Epithelial cell of prostate (primary cell): Measurements from ENCODE around the gene PCSK7.

Source experiments
- DNase-seq: peaks from one replicate; pipeline ENCODE4 v3.0.0-alpha.2; 2011; ENCODE audit warnings: low read depth, low spot score
- H3K27ac ChIP-seq: fragments of 450-650 bp; 2 replicates; pipeline ENCODE4 v1.5.1; 2017; ENCODE audit warnings: mild to moderate bottlenecking

PCSK7 gene

GRCh38 chr11:117171007-117171403 lies 60.9 kb downstream of the PCSK7 start:
- no peak overlapping the region for H3K27ac ChIP-seq
- DNase-seq, result no peak

- no peak for DNase-seq
- no peak overlapping the region for H3K27ac ChIP-seq
Measured at GRCh38 chr11:117170210-117170609, 61.7 kb downstream of the PCSK7 start.

GRCh38 chr11:117169736-117170135 lies 62.1 kb downstream of the PCSK7 start:
- no peak overlapping the region for H3K27ac ChIP-seq
- DNase-seq, result no peak

- H3K27ac ChIP-seq, result no peak overlapping the region
- no peak for DNase-seq
Measured at GRCh38 chr11:117166491-117166890, 65.4 kb downstream of the PCSK7 start.

- DNase-seq, result no peak
- no peak overlapping the region for H3K27ac ChIP-seq
Measured at GRCh38 chr11:117160826-117161225, 71.0 kb downstream of the PCSK7 start.

GRCh38 chr11:117159892-117160291 lies 72.0 kb downstream of the PCSK7 start:
- no peak for DNase-seq
- no peak overlapping the region for H3K27ac ChIP-seq

- no peak overlapping the region for H3K27ac ChIP-seq
- DNase-seq, result no peak
Measured at GRCh38 chr11:117157507-117157906, 74.4 kb downstream of the PCSK7 start.

GRCh38 chr11:117154468-117154867 lies 77.4 kb downstream of the PCSK7 start:
- DNase-seq, result no peak
- no peak overlapping the region for H3K27ac ChIP-seq
